Common myeloid progenitor, CD34-positive (primary cell): ENCODE measurements around the gene CADM1.

Experiments used
- CTCF ChIA-PET: fragments of 350-600 bp; sonication (Branson Sonifier 250); formaldehyde crosslinking; loops from one replicate; lab custom pipeline; 2021; ENCODE audit warnings: antibody characterized with exemption; lab: Charles Lee
- POLR2A ChIA-PET: fragments of 350-600 bp; sonication (Branson Sonifier 250); formaldehyde crosslinking; loops from one replicate; lab custom pipeline; 2021; ENCODE audit warnings: antibody characterized with exemption; lab: Charles Lee
- DNase-seq, 3 donors: peaks; one replicate each; pipeline versions ENCODE4 v3.0.0 to v3.0.0-alpha.2; 2013
- H3K27ac ChIP-seq, 2 experiments: 1 replicate in 1 of 2; 2 replicates in 1 of 2; pipeline ENCODE4 v1.7.0; 2013; ENCODE audit warnings: inconsistent platforms in 2 of 2, low read length in 2 of 2, mild to moderate bottlenecking in 2 of 2, low read depth in 1 of 2, moderate library complexity in 1 of 2; ENCODE audit not compliant: severe bottlenecking in 2 of 2, insufficient read depth in 1 of 2, poor library complexity in 1 of 2
- H3K27me3 ChIP-seq, 5 experiments: replicated peaks in 2 of 5; 1 replicate in 3 of 5; 2 replicates in 2 of 5; pipeline versions ENCODE4 v1.6.1 to v1.7.0; 2013; ENCODE audit warnings: low read length in 4 of 5, mild to moderate bottlenecking in 2 of 5, moderate library complexity in 2 of 5, inconsistent platforms in 1 of 5; ENCODE audit not compliant: insufficient read depth in 5 of 5, control insufficient read depth in 4 of 5
- H3K36me3 ChIP-seq, 4 experiments: 1 replicate in 2 of 4; 2 replicates in 2 of 4; pipeline versions ENCODE4 v1.6.1 to v1.7.0; 2013; ENCODE audit warnings: low read length in 3 of 4, control low read depth in 1 of 4, mild to moderate bottlenecking in 1 of 4; ENCODE audit not compliant: control insufficient read depth in 4 of 4, insufficient read depth in 4 of 4
- H3K4me1 ChIP-seq, 4 experiments: 1 replicate in 3 of 4; 2 replicates in 1 of 4; pipeline versions ENCODE4 v1.6.1 to v1.7.1; 2013; ENCODE audit warnings: low read length in 3 of 4, mild to moderate bottlenecking in 3 of 4, control low read depth in 1 of 4, inconsistent platforms in 1 of 4, moderate library complexity in 1 of 4; ENCODE audit not compliant: control insufficient read depth in 4 of 4, insufficient read depth in 4 of 4; ENCODE audit errors: control extremely low read depth in 1 of 4
- H3K4me3 ChIP-seq, 7 experiments: 1 replicate in 4 of 7; 2 replicates in 3 of 7; pipeline versions ENCODE4 v1.5.1 to v1.7.0; 2013; ENCODE audit warnings: mild to moderate bottlenecking in 7 of 7, low read length in 6 of 7, moderate library complexity in 6 of 7, inconsistent platforms in 2 of 7, low read depth in 2 of 7, control low read depth in 1 of 7; ENCODE audit not compliant: insufficient read depth in 4 of 7, control insufficient read depth in 1 of 7; ENCODE audit errors: extremely low read depth in 1 of 7
- H3K9me3 ChIP-seq, 5 experiments: 1 replicate in 4 of 5; 2 replicates in 1 of 5; pipeline versions ENCODE4 v1.6.1 to v1.7.1; 2013; ENCODE audit warnings: low read length in 4 of 5, mild to moderate bottlenecking in 2 of 5, inconsistent platforms in 1 of 5, low read depth in 1 of 5, moderate library complexity in 1 of 5; ENCODE audit not compliant: control insufficient read depth in 4 of 5, insufficient read depth in 2 of 5; ENCODE audit errors: control extremely low read depth in 1 of 5
- WGBS: methylation state at CpG from one replicate; pipeline ENCODE4 v1.1.5; 2013; ENCODE audit not compliant: insufficient coverage; 5-methylcytosine and 5-hydroxymethylcytosine counted together

CADM1 gene

DNA sequence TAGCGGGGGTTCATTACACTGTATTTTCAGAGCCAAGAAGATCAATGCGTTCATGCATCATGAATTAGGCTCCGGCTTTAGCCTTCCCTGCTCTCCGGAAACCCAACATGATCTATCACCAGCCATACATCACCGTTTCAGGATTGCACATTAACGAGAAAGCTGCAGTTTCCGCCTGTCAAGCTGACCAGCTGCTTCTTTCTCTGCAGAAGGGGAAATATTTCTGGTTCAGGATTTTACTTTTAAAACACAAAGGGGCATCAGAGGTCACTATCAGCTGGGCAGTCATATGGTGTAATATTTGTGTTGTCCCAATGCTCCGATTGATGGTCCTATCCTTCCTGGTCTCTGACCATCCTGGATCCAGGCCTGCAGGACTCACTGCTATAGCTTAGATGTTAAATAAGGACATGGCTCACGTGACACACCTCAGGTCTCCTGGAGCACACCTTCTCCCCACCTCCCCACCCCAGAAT lies 21.4 kb upstream of the CADM1 start:
- no peaks in the 10 kb centered on the region for H3K9me3 ChIP-seq
- ChIA-PET CTCF (no interaction called here), POLR2A (no interaction called here)
- no peaks in the 10 kb centered on the region for H3K4me1 ChIP-seq
- no peak overlapping the region for H3K27ac ChIP-seq
- DNase-seq, result no peak
- 82% methylated on average over 6 of the region's 9 CpGs for WGBS
- H3K4me3 ChIP-seq, result no peak overlapping the region
- no peaks in the 10 kb centered on the region for H3K36me3 ChIP-seq
- peaks cover 0 to 14% (median 0%) of the 10 kb centered on the region in 5 experiments for H3K27me3 ChIP-seq

DNA sequence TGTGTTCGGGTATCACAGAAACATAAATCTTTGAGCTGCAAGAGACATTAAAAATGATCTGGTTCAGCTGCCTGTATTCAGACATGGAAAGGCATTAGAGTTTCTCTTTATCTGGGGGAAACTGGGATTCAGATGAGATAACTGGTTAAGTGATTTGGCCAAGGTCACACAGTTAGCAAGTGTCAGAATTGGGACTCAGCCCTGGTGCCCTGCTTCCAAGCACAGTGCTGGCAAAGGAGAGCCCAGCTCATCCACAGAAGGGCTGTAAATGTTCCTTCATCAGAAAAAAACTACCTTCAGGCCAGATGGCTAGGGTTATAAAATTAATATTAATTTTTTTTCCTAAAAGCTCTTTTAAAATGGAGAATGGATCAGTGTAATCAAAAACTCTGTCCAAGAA lies 20.4 kb upstream of the CADM1 start:
- no peak for DNase-seq
- POLR2A ChIA-PET, result no interaction called here
- H3K4me1 ChIP-seq, result no peaks in the 10 kb centered on the region
- no peak overlapping the region for H3K27ac ChIP-seq
- CTCF ChIA-PET, result interaction anchor here (0.7 kb wide), 1 partner anchor 1529 kb away, joined by 3 read pairs; no protein-coding TSS in a partner anchor
- H3K27me3 ChIP-seq, result peaks cover 0 to 19% (median 0%) of the 10 kb centered on the region in 5 experiments
- 100% methylated on average over 1 of the region's 1 CpG for WGBS
- no peaks in the 10 kb centered on the region for H3K9me3 ChIP-seq
- H3K36me3 ChIP-seq, result no peaks in the 10 kb centered on the region
- H3K4me3 ChIP-seq, result no peak overlapping the region

DNA sequence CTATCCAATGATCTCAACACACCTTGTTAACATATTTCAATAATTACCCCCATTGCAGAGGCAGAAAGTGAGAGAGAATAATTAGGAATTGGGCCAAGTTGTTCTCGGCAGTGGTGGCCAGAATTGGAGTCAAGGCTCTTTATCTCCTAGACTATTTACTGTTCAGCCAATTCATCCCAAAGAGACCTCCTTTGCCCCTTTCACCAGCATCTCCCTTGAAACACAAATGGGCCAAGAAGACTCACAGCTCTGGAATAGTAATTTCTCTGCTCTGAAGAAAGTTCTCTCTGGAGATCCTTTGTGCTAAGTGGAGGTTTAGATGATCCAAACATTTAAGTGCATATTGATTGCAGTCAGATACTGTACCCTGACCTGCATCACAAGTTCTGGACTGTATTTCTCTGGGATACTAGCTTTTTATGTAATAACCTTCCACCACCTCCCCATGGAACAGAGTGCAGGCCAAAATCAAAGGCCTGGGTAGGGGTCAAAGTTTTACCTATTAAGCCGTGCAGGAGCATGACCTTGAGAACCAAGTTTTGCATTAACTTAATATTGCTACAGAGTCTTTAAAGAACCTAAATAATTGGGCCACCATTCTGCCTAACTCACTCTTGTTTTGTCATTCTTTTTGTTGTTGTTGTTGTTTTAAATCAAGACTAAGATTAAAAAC lies 19.6 kb upstream of the CADM1 start:
- Histone ChIP-seq H3K27me3 (peaks cover 0 to 21% (median 0%) of the 10 kb centered on the region in 5 experiments), H3K9me3 (no peaks in the 10 kb centered on the region), H3K27ac (no peak overlapping the region), H3K4me1 (no peaks in the 10 kb centered on the region), H3K36me3 (no peaks in the 10 kb centered on the region), H3K4me3 (no peak overlapping the region)
- ChIA-PET CTCF (no interaction called here), POLR2A (no interaction called here)
- no peak for DNase-seq
- no CpG with 5 or more reads among the region's 2 CpGs for WGBS

- POLR2A ChIA-PET, result no interaction called here
- DNase-seq, result no peak
- CTCF ChIA-PET, result no interaction called here
These were observed 18.1 kb upstream of the CADM1 start for GRCh38 chr11:115522302-115522701.

GRCh38 chr11:115521825-115522224 lies 17.6 kb upstream of the CADM1 start:
- H3K27ac ChIP-seq, result no peak overlapping the region
- ChIA-PET POLR2A (no interaction called here), CTCF (no interaction called here)
- peaks cover 0 to 35% (median 0%) of the 10 kb centered on the region in 5 experiments for H3K27me3 ChIP-seq
- no peaks in the 10 kb centered on the region for H3K4me1 ChIP-seq
- 67% methylated on average over 1 of the region's 4 CpGs for WGBS
- H3K36me3 ChIP-seq, result no peaks in the 10 kb centered on the region
- no peak for DNase-seq
- no peaks in the 10 kb centered on the region for H3K9me3 ChIP-seq
- no peak overlapping the region for H3K4me3 ChIP-seq

More at GRCh38 chr11:115522302-115522701, 18.1 kb upstream of the CADM1 start:
- no CpG with 5 or more reads among the region's 3 CpGs for WGBS
- Histone ChIP-seq H3K9me3 (no peaks in the 10 kb centered on the region), H3K4me1 (no peaks in the 10 kb centered on the region), H3K27me3 (peaks cover 0 to 31% (median 0%) of the 10 kb centered on the region in 5 experiments), H3K27ac (no peak overlapping the region), H3K36me3 (no peaks in the 10 kb centered on the region), H3K4me3 (no peak overlapping the region)

- Histone ChIP-seq H3K4me3 (no peak overlapping the region), H3K36me3 (no peaks in the 10 kb centered on the region), H3K27ac (no peak overlapping the region), H3K4me1 (no peaks in the 10 kb centered on the region), H3K9me3 (no peaks in the 10 kb centered on the region), H3K27me3 (peaks cover 0 to 43% (median 4%) of the 10 kb centered on the region in 5 experiments)
- ChIA-PET CTCF (no interaction called here), POLR2A (no interaction called here)
- WGBS, result 97% methylated on average over 4 of the region's 8 CpGs
- no peak for DNase-seq
These were observed 14.9 kb upstream of the CADM1 start for GRCh38 chr11:115518983-115519628.
